ENCODE data around the gene CD200.
"Not testable (repeated sequence)": the region's sequence is repeated elsewhere in the genome, so short reads cannot be mapped to it uniquely, and the experiment has no call there.

Gene CD200

GRCh38 chr3:112362221-112362620 is 29.3 kb downstream of the CD200 start:
- DNase-seq: no peak

DNA sequence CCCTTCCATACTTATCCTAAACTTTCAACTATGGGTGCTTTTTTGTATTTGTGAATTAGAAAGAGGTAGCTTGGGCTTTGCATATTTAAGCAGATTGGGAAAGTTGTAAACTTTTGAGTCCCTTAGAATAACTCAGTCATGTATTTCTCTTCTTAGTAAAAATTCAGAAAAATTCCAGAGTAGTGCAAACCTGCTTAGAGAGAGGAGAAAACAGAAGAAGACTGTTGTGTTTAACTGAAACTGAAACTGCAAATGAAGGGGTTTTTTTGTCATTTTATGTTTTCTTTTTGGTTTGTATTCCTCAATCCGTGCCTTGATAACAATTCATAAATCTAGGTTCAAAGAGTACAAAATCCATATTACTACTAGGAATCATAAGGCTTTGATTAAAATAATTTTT is 31.3 kb downstream of the CD200 start:
- DNase-seq: no peak

DNA sequence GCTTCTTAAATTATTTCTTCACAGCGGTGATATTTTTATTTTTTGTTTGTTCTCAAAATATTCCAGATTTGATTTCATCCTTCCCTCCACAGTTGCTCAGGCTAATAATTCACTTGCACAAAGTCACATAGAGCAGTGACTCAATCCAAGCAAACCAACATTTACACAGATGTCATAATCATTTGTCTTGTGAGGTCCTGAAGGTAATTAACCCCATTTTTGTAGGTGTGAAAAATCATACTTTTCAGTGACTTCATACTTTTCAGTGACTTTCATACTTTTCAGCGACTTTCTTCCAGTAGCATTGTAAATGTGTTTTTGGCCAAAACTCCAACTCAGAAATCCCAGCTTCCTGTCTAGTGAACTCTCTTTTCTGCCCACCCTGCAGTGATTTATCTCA is 32.1 kb downstream of the CD200 start:
- DNase-seq: no peak

DNA sequence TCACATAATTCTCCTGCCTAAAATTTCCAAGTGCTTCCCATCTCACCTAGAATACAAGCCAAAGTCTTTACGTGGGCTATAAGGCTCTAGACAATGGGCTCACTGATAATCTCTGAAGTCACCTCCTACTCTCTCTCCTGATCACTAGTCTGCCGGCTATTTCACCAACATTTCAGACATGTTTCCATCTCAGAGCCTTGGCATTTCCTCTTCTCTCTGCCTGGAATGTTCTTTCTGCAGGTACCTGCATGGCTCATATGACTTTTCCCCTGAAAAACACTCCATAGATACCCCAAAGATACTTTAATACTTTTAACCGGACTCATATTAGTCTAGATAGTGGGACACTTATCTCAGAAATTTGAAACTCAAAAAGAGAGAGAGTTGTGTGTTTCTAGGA is 32.7 kb downstream of the CD200 start:
- DNase-seq: no peak

DNA sequence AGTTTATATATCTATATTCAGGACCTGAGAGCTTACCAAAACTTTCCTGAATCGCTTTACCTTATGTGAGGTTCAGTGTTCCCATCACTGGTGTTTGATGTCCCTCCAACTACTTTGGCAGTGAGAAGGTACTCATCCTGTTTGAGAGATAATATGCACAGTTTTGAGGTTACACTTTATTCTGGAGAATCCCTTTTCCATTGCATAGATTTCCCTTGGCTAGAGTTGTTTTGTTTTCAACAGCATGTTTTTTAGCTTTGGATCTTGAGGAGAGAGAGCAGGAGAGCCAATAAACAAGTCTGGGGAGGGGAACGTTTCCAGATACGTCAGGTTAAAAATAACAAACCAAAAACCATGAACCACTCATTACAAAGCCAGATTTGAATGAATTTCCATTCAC is 33.6 kb downstream of the CD200 start:
- peak; percentile 47 for DNase-seq

DNA sequence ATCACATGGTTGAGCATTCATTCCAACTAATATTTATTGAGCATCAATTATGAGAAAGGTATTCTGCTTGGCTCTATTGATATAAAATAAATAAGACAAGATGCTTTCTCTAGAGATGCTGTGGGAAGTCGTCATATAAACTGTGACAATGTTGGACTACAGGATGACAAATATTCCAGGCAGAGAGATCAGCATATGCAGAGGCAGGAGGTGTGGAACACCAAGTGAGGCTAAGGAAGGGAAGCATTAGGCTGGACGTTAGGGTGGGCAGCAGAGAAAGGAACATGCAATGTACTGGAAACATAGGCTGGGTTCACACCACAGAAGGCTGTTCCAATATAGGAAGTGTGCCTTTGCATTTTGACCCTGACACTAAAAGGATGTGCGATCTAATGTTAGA is 38.6 kb downstream of the CD200 start:
- DNase-seq: no peak

DNA sequence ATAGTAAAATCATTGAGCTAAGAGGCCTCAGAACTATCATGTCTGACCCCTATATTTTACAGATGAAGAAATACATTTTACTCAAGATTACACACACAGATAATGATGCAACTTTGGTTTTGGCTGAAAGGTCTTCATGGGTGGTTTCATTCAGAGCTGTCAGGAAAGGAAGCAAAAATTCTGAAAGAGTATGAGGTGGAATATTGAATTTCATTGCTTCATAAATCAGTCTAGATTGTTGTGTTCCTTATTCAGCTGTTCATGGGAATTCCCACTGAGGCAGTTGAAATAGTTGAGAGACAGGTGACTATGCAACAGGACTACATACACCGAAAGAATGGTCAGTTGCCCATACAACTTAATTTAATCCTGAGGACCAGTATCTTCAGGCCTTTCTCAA is 39.4 kb downstream of the CD200 start:
- no peak for DNase-seq

DNA sequence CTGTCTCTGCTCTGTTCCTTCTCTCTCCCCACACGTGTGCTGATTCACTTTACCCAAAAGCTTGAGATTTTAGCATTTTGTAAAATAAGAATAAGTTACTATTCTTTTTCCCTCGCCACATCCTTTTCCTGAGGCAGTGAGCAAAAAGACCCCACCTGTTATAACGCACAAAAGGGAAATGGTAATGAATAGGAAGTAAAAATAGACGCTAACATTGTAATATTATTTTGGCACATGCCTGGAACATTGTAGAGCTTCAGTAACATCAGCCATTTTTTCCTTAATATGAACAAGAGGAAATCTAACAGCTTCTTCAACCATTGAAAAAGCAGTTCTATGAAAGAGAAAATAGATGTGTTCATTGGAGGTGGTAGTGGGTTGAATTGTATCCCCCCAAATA is 40.5 kb downstream of the CD200 start:
- DNase-seq: no peak

- no peak for DNase-seq
Measured at GRCh38 chr3:112373924-112374323, 41.0 kb downstream of the CD200 start.

- DNase-seq: no peak
Measured at GRCh38 chr3:112374333-112374734, 41.4 kb downstream of the CD200 start.

GRCh38 chr3:112375117-112375516 is 42.2 kb downstream of the CD200 start:
- no peak for DNase-seq

GRCh38 chr3:112376241-112376911 is 43.4 kb downstream of the CD200 start:
- no peak for DNase-seq

GRCh38 chr3:112376992-112377391 is 44.0 kb downstream of the CD200 start:
- no peak for DNase-seq

GRCh38 chr3:112377568-112378071 is 44.7 kb downstream of the CD200 start:
- DNase-seq: no peak

DNA sequence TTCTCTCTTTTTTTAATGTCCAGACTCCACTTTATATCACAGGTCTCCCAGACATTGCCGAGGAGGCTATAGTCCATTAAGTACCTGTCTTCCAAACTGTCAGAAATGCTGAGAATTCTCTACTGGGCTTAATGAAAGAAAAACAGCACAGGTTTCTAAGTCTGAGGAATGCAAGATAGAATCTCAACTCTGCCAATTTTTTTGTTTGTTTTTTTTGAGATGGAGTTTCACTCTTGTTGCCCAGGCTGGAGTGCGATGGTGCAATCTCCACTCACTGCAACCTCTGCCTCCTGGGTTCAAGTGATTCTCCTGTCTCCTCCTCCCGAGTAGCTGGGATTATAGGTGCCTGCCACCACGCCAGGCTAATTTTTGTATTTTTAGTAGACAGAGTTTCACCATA is 45.4 kb downstream of the CD200 start:
- DNase-seq: not testable (repeated sequence)

- no peak for DNase-seq
Measured at GRCh38 chr3:112379020-112379690, 46.2 kb downstream of the CD200 start.

DNA sequence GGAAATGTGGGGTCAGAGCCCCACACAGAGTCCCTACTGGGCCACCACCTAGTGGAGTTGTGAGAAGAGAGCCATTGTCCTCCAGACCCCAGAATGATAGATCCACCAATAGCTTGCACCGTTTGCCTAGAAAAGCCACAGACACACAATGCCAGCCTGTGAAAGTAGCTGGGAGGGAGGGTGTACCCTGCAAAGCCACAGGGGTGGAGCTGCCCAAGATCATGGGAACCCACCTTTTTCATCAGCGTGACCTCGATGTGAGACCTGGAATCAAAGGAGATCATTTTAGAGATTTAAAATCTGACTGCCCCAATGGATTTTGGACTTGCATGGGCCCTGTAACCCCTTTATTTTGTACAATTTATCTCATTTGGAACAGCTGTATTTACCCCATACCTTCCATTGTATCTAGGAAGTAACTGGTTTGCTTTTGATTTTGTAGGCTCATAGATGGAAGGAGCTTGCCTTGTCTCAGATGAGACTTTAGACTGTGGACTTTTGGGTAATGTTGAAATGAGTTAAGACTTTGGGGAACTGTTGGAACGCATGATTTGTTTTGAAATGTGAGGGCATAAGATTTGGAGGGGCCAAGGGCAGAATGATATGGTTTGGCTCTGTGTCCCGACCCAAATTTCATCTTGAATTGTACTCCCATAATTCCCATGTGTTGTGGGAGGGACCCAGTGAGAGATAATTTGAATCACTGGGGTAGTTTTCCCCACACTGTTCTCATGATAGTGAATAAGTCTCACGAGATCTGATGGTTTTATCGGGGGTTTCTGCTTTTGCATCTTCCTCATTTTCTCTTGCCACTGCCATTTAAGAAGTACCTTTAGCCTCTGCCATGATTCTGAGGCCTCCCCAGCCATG is 49.0 kb downstream of the CD200 start:
- DNase-seq: no peak

DNA sequence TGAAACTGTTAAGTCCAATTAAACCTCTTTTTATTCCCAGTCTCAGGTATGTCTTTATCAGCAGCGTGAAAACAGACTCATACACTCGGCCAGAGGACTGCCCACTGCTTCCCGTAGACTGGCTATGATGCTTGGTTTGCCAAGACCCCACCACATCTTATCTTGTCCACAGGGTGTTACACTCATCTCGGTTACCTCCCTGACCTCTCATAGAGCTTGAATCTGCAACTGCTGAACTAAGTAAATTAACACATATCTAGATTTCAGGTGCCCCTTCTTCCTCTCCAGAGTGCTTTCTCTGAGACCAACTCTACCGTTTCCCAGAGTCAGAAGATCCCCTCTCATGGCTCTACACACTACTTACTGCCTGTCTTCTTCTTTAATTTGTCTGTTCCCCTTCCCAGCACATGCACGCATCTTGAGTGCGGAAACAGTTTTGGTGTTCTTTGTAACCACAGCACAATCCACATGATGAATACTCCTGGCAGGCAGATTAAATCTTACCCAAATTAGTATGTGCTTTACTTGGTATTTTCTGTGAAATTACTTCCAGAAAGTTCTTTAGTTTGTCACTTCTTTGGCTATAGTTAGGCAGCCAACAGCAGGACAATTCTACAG is 49.7 kb downstream of the CD200 start:
- no peak for DNase-seq

DNA sequence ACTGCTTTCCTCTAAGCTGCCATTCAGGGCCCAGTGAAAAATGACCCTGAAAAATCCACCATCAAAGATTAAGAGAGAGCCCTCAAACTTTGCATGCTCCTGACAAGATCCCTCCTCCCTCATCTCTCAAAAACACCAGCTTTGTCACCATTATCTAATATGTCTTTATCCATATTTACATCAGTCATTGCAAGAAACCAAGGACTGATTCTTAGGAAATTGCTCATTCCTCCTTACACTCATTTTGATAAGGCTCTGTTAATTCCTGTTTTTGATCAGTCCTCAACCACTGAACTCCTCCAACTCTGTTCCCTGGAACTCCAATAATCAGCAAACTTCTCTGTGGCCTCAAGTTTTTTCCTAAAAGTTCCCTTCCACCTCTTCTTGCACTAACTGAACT is 51.8 kb downstream of the CD200 start:
- DNase-seq: no peak

DNA sequence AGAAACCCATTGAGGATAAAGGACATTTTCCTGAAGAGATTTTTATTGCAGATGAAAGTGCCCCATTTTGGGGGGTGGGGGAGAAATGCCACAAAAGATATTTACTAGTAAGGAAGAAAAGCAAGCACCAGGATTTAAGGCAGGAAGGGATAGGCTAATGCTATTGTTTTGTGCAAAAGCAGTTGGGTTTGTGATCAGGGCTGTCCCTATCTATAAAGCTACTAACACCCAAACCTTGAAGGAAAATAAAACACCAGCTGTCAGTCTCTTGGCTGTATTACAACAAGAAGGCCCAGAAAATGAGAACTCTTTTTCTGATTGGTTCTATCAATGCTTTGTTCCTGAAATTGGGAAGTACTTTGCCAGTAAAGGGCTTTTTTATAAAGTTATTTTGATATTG is 56.0 kb downstream of the CD200 start:
- DNase-seq: no peak

- no peak for DNase-seq
Measured at GRCh38 chr3:112389961-112390360, 57.0 kb downstream of the CD200 start.

DNA sequence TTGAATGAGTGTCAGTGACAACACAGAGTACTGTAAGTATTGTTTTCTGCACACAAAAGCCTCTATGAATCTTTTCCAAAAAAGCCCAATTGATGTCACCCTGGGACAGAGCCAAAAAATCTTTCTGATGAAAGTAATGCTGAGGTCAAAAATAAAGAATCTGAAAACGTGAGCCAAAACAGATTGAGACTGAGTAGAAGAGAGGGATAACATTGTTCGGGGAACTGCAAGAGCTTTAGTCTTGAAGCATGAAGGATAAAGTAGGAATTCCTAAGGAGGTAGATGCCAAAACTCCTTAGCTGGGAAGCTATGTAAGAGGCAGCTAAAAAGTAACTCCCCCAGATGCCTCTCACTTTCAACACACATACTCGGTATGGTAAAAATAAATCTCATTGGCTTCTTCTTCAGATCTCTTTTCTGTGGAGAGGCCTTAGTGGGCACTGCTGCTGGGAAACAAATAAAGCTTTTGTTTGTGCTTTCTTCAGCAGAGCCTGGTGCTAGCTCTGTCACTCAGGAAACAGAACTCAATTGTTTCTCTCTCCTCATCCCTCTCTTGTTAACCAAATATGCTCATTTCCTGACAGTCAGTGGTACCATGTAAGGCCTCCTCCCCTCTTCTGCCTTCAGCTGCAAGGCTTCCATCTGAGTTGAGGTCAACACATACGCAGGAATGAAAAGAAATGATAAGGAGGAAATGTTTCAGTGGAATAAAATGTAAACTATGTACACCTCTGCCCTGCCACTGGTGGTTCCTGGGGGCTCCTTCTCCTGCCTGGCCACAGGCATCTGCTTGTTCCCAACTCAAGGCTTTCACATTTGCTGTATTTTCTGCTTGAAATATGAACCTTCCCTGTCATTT is 58.1 kb downstream of the CD200 start:
- peak; percentile 52 for DNase-seq

Data from right hindlimb (tissue), 1 donor.